Activated CD8-positive, alpha-beta memory T cell treated with anti-CD3 and anti-CD28 coated beads, Interleukin-2, amount 50 U/mL, for 1 hour (primary cell): ENCODE data around the gene SCML1.

Experiments used
- DNase-seq: peaks from one replicate; pipeline ENCODE4 v3.0.0-alpha.2; 2020; ENCODE audit errors: extremely low read depth

SCML1 gene, protein sequence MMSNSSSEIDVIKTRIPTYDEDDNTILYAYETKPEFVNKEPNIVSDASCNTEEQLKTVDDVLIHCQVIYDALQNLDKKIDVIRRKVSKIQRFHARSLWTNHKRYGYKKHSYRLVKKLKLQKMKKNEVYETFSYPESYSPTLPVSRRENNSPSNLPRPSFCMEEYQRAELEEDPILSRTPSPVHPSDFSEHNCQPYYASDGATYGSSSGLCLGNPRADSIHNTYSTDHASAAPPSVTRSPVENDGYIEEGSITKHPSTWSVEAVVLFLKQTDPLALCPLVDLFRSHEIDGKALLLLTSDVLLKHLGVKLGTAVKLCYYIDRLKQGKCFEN

DNA sequence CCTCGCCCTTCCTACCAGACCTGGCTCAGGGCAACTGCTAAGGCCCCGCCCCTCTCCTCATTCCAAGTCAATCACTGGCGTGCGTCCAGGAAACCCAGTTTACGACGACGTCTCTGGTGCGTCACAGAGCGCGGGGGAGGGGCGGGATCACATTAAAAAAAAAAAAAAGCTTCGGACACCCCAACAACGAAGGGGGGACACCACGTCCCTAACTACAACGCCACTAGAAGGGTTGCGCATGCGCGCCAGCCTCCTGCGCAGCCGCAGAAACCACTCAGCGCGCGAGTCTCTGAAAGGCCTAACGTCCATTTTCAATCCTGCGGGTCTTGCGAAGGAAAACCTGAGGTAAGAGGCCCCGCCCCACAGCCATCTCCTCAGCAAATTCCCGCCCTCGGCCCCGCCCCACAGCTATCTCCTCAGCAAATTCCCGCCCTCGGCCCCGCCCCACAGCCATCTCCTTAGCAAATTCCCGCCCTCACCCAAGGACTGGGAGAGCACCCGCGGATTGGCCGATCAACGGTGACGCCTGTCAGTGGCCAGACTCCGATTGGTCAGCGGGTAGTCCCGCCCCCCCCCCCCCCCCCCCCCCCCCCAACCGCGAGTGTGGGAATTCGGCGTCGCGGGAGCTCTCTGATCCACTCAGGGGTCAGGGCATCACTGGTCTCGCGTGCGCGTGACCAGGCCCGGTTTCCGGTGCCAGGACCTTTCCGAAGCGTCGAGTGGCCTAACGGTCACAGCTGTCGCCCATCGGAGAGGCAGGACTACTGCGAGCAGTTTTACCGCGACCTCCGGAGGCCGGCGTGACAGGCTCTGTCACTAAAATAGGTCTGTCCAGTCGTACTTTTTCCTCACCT lies at the start of gene SCML1:
Gene SCML1 (plus strand): TSS at position 638 of the 854 bp plus-strand sequence. CDS start 6,694 bp downstream, outside the sequence.
- peak; percentile 82 for DNase-seq

DNA sequence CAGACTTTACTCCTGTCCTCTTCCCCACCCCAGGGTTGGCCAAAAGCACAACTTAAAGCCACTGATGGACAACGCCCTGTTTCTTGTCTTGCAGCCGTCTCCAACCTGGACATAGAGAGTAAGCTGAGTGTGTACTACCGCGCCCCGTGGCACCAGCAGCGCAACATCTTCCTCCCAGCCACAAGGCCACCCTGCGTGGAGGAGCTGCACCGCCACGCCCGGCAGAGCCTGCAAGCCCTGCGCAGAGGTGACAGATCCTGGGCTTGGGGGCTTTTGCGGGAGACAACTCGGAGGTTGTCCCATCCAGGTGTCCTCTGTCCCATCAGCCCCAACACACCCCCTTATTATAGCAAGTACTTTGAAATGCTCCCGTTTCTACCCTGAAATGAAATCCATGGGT lies 49.6 kb upstream of the SCML1 start:
- no peak for DNase-seq

DNA sequence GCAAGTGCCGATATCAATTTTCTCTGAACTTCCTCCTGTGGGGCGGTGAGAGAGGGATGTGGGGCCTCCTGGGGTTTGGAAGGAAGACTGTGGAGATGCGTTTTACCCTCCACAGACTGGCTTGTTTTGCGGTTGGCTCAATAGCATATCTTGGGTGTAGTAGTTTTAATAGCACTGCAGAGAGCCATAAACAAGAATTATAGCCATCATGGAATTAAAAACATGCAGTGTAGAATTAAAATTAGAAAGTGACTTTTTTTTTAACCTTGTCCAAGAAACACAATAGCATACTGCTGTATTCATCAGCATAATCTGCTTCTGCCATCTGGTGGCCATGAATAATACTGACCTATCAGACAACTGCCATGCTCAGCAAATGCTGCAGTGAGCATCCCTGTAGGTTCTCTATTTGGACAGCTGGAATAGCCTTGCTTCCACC lies 47.3 kb upstream of the SCML1 start:
- DNase-seq, result peak; percentile 10

GRCh38 chrX:17692709-17693346 lies 44.5 kb upstream of the SCML1 start:
- no peak for DNase-seq

GRCh38 chrX:17697191-17697590 lies 40.1 kb upstream of the SCML1 start:
- DNase-seq, result no peak

DNA sequence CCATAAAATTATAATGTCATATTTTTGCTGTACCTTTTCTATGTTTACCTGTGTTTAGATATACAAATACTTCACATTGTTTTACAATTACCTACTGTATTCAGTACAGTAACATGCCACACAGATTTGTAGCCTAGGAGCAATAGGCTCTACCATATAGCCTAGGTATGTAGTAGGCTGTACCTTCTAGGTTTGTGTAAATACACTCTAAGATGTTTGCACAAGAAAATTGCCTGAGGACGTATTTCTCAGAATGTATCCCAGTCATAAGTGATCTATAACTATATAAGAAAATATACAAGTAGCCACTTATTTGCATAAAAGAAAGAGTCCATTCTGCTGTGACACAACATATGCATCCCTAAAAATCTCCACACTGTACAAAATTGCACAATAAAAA lies 36.3 kb upstream of the SCML1 start:
- no peak for DNase-seq

DNA sequence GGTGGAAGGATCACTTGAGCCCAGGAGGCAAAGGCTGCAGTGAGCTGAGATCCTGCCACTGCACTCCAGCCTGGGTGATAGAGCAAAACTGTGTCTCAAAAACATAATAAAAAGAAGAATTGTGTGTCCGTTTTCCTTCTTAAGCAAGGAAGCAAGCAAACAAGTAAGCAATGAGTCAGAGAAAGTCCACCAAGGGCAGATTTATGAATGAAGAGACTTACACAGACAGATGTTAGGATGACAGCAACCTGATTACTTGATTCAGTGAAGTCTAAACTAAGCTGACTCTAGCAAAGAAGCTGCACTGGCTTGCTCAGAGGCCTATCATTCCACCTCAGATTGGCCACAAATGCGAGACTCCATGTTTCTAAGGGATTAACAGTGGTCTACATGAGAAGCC lies 34.1 kb upstream of the SCML1 start:
- DNase-seq, result no peak

GRCh38 chrX:17705211-17705610 lies 32.1 kb upstream of the SCML1 start:
- no peak for DNase-seq

GRCh38 chrX:17706676-17707075 lies 30.6 kb upstream of the SCML1 start:
- no peak for DNase-seq

DNA sequence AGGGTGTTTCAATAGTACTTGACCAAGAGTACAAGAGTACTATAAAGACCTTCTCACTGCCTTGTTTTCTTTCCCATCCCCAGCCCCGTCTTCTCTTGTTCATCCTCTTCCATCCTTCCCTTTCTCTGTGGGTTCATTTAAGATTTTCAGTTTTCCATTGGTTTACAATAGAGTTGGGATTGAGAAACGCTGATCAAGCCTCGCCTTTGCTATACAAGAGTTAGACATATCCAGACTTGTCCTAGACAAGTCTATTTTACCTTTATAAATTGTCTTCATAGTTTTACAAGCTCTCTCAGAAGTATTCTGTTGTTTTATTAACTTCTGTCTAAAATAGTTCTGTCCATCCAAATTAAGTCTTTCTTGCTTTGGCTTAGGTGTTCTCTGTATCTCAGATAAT lies 29.6 kb upstream of the SCML1 start:
- no peak for DNase-seq

DNA sequence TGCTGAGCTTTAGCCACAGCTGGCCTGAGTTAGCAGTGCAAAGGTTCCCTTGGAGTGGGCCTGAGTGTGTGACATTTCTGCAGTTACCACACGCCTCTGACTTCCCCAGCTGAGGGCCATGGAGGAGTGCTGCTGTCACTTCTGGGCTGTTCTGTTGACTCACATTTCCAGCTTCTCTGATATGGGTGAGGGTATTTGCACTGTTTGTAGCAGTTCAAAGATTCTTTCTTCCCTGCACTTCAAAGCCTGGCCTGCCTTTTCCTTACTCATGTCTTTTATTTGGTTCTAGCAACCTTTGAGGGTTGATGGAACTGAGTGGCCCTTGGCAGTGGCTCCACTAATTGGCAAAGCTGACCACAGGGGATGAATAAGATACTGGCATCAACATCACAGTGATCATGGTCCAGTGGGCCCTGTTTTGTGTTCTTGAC lies 26.4 kb upstream of the SCML1 start:
- no peak for DNase-seq

- DNase-seq, result no peak
Measured at GRCh38 chrX:17713288-17713687, 24.0 kb upstream of the SCML1 start.

GRCh38 chrX:17718649-17719165 lies 18.6 kb upstream of the SCML1 start:
- no peak for DNase-seq

GRCh38 chrX:17719711-17720110 lies 17.6 kb upstream of the SCML1 start:
- no peak for DNase-seq

DNA sequence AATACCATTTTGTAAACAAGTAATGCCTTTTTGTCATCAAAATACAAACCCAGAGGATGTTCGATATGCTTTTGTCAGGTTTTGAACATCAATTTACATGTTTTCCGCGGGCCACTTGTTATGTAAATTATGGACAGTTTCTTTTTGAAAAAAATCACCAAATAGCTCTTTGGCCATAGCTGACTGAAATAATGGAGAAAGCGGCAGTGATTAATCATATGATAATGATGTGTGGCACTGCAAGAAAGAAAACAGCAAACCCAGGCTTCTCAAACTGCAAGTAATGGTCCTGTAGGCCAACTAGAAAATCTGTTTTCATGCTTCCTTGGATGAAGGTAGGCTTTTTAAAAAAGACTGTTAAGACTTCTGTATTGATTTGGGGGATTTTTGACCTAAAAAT lies 15.6 kb upstream of the SCML1 start:
- no peak for DNase-seq

- no peak for DNase-seq
Measured at GRCh38 chrX:17725181-17725580, 12.1 kb upstream of the SCML1 start.

- no peak for DNase-seq
Measured at GRCh38 chrX:17732138-17732783, 5.0 kb upstream of the SCML1 start.

DNA sequence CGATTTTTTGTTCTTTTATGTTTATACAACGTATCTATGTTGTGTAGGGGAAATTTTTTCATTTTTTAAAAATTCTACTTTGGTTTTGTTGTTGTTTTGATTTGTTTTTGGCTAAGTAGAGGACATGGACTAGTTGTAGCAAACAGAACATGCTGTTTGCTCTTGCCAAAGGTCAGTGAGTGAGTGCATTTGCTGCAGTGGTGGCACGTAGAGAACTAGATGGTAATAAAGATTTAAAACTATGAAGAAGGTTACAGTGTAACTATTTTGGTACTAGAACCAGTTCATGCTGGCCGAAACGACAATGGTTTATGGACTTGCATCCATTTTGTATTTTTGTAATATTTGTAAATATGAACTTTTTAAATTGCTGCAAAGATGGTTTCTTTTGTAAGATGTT lies 1.9 kb upstream of the SCML1 start:
- no peak for DNase-seq

- DNase-seq, result no peak
Measured at GRCh38 chrX:17736478-17736855, 826 bp upstream of the SCML1 start.

GRCh38 chrX:17737710-17737985 lies 355 bp downstream of the SCML1 start:
- DNase-seq, result peak; percentile 17

GRCh38 chrX:17737986-17738713 lies 857 bp downstream of the SCML1 start:
- DNase-seq, result peak; percentile 30
